ENCODE data around the gene COMP.
"Not testable (repeated sequence)": the region's sequence is repeated elsewhere in the genome, so short reads cannot be mapped to it uniquely, and the experiment has no call there.

The COMP gene

DNA sequence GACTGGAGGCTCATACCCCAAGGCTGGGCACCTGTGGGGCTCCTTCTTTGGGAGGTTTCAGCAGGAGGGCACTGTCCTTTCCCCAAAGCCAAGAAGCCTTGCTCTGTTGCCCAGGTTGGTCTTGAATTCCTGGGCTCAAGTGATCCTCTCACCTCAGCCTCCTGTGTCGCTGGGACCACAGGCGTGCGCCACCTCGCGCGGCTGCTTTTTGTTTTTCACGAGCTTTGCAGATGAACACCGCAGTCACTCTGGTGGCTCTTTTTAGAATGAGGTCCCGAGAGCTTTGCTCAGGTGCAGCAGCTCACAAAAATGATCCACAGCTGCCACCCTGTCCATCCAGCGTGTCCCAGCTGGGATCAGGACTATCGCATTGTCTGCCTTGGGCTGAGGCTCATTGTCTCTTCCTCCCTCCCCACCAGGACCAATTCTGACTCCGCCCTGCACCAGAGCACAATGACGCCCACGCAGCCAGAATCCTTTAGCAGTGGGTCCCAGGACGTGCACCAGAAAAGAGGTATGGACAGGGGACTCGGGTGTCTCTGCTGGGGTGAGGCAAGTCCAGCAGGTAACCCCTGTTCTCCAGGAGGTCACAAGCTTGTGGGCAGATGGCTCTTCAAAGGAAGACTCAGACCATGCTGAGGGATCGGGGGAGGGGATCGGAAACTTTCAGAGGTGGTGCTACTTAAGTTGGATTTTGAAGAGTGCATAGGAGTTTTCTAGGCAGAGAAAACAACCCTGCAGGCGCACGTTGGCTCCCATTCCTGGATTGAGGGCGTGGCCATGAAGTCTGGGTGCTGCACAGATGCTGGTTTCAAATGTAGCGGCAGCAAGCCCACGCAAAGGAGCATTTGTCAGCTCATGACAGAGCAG, 41.5 kb downstream of the COMP start:
- in situ Hi-C loops (cut with MboI; ENCODE audit: low sequenced_read_pairs) = no loop called here

- in situ Hi-C loops (cut with MboI; ENCODE audit: low sequenced_read_pairs) = no loop called here
These were observed 44.4 kb downstream of the COMP start for GRCh38 chr19:18746401-18747325.

- in situ Hi-C loops (cut with MboI; ENCODE audit: low sequenced_read_pairs) = no loop called here
These were observed 45.2 kb downstream of the COMP start for GRCh38 chr19:18745931-18746330.

DNA sequence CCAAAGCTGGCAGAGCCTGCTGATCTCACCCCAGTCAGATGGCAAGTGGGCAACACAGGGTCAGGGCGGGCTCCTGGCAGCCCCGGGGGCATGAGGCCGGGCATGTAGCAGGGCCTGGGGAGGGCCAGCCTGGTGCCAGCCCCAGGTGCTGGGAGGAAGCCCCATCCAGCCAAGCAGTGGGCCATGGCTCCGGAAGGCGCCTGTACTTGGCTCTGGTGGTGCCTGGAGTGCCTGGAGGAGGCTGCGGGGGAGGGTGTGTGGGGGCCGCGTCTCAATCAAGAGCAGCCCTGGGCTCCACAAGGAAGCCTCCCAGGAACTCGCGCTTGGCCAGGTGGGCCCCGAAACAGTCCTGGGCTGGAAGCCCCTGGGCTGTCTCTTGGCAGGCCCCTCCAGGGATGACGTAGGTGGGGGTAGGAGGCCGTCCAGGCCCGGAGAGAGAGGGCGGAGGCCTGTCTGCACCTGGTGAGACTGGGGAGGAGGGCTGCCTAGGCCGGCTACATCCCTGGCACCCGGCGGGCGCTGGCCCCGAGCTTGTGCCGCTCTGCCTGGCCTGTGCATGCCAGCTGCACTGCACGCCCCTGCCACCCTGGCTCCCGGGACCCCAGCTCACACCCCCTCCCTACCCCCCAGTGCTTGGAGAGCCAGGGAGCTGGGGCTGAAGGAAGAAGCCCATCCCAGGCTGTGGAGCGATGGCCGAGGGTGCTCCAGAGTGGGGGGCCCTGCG, 45.9 kb downstream of the COMP start:
- in situ Hi-C loops (cut with MboI; ENCODE audit: low sequenced_read_pairs) = no loop called here

DNA sequence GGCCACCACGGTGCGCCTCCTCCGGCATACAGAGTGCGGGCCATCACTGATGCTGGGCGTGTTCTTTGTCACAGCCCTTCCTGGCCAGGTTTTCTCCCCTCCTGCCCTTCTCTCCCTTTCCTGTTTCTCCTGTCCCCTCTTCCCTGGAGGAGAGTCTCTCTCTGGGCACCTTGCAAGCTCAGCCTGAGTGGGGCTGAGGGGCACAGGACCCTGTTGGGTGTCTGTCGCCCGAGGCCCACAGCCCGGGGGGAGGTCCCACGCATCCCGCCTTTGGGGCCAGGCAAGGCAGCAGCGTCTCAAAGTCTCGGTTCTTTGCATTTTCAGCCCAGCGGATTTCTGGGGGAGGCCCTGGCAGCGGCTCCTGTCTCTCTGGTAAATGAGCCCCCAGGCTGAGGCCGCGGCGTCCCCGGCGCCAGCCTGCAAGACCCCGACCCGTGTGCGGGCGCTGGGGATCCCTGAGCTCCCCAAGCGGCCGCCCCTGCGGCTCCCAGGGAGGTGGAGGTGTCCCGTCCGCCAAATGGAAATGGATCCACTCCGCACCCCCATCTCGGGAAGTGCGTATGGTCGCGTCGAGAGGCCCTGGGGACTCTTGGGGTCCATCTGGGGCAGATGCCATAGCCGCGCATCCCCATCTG, 47.2 kb downstream of the COMP start:
- in situ Hi-C loops (cut with MboI; ENCODE audit: low sequenced_read_pairs) = no loop called here

- in situ Hi-C loops (cut with MboI; ENCODE audit: low sequenced_read_pairs) = no loop called here
These were observed 48.0 kb downstream of the COMP start for GRCh38 chr19:18742838-18743783.

DNA sequence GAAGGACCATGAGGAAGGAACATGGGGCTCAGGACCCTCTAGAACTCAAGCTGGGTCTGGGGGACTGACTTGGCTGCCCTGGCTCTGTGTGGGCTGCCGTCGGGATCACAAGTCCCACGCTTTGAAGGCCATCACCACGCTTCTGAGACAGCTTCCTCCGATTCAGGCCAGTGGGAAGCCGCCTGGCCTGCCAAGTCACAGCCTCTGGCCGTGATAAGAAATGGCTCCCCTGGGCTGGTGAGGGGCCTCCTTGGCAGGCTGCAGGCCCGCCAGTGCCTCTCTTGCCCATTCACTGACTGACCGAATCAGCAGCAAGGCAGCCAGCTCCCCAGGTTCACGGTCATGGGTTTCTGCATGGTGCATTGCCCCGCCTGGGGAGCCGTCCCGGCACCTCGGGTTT, 48.8 kb downstream of the COMP start:
- in situ Hi-C loops (cut with MboI; ENCODE audit: low sequenced_read_pairs) = no loop called here

DNA sequence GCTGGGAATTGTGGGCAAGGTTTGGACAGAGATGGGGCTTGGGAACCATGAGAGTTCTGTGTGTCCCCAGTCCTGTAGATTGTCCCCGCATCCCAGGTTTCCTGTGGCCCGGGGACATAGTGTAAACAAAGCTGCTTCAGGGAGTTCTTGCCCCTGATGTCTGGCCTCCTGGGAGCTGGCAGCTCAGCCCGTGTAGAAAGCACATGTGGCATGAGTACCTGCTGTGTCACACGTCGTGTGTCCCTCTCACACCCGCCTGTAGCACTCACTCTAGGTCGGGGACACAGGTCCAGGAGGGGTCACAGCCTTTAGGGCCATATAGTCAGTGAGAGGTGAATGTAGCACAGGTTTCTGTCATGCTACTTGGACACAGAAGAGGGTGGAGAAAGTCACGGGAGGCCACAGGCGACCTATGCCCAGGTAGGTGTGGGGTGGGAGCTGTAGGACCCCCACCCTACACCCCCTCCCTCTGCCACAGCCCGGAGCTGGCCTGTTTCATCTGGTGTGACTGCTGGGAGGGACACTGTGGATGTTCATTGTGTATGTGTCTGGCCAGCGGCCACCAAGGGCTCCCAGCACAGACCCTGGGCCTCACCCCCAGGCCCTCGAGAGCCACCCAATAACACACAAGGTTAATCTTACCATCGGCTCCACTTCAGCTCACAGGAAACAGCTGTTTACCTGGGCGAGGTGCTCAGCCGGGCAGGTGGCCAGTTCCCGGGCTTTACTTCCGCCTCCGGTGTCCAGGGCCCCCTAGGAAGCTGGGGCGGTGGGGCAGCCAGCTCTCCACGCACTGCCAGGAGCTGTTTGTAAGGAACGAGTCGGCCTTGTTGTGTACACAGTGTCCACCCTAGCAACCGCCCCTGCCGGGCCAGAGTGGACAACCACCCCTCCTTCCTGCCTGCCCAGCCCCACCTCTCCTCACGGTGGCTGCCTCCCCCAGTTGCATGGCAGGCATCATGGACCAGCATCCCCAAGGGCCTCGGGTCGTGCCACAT, 49.7 kb downstream of the COMP start:
- in situ Hi-C loops (cut with MboI; ENCODE audit: low sequenced_read_pairs) = no loop called here

DNA sequence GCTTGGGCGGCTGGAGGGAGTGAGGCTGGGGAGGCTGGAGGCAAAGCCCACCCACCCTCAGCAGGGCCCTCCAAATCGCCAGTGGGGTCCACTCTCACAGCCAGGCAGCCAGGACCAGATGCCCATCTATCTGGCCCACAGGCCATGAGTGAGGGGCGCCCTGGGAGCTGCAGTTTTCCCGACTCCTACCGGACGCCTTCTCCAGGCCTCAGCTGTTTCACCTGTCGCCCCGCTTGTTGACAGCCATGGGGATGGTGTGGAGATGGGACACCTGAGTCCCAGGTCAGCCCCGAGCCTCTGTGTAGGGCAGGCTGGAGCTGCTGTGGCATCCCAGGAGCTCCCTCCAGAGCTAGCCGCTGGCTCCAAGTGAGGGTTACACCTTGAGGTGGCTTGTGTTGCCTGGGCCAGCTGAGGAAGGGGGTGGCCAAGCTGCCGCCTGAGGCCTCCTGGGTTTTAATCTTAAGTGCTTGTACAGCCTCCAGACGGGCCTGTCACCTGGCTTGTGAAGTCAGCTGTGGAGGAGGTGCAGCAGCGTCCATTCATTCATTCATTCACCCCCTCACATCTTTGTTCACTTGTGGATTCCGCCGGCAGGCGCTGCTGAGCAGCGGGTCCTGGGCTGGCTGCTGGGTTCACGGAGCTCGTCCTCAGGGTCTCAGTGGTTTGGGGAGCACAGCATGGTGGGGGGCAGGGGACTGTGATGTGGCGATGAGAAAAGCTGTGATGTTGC, 52.0 kb downstream of the COMP start:
- in situ Hi-C loops (cut with MboI; ENCODE audit: low sequenced_read_pairs) = no loop called here

- in situ Hi-C loops (cut with MboI; ENCODE audit: low sequenced_read_pairs) = no loop called here
These were observed 53.2 kb downstream of the COMP start for GRCh38 chr19:18737954-18738351.

DNA sequence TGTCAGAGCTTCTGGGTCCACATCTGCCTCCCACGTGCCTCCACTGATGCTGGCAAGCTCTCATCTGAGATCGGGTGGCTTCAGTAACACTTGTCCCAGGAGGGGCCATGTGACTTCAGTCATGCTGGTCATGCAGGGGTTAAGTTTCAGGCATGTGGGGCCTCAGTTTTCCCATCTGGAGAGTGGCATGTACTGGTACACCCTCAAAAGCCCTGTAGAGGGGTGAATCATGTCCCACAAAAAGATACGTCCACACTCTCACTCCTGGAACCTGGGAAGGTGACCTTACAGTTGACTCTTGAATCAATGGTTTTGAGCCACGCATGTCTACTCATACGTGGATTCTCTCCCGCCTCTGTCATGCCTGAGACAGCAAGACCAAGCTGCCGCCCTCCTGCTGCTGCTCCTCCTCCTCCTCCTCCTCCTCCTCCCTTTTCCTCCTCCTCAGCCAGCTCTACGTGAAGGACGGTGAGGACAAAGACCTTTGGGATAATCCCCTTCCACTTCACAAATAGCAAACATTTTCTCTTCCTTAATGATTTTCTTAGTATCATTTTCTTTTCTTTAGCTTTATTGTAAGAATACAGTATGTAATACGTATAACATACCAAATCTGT, 53.7 kb downstream of the COMP start:
- in situ Hi-C loops (cut with MboI; ENCODE audit: low sequenced_read_pairs) = no loop called here

DNA sequence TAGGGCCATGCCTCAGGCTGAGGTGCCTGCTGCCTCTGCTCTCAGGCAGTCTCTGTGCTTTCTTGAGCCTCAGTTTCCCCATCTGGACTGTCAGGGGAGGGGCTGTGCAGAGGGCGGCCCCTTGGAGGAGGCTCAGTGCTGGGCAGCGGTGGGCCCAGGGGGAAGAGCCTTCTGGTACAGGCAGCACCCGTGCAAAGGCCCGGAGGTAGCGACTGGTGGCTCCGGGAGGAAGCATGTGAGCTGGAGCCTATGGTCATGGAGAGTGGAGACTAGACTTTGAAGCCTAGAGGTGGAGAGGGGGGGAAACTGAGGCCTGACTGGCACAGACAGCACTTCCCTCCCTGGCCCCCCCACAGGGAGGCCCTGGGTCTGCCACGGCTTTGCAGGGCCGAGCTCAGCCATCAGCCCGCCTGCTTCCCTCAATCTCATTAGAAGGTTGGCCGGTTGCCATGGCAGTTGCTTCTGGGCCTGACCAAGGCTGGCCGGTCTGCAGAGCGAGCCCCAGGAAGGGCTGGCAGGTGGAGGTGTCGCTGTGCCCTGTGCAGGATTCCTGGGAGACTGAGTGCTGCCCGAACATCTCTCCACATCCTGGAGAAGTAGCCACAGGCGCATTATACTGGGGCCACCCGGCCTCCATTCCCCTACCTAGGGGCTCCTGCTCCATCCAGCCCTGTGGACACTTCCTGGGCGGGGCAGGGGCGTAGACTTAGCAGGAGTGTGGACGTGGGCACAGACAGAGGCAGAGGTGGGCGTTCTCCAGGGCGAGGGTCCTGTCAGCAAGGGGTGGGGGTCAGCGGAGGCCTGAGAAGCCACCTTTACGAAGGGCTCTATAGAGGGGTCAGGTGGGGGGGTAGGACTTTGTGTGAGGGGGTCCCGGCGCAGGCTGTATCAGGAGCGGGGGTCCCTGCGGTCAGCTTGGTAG, 54.4 kb downstream of the COMP start:
- in situ Hi-C loops (cut with MboI; ENCODE audit: low sequenced_read_pairs) = no loop called here

DNA sequence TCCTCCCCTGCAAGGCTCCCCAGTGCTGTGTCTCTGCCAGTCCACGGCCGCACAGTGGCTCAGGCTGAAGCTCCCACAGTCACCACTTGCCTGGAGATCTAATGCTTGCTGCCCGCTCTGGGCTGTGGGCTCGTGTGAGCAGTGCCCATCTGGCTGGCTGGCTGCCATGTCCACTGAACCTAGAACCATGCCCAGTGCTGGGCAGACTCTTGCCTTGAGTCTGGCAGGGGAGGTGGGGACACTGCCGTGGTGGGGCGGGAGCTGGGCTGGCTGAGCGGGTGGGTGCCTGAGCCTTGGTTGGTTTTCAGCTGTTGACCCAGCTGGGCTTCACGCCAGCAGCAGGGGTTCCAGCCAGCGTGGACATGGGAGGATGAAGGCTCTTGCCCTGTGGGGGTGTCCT, 55.4 kb downstream of the COMP start:
- in situ Hi-C loops (cut with MboI; ENCODE audit: low sequenced_read_pairs) = no loop called here

- in situ Hi-C loops (cut with MboI; ENCODE audit: low sequenced_read_pairs) = no loop called here
These were observed 55.8 kb downstream of the COMP start for GRCh38 chr19:18735324-18735723.

DNA sequence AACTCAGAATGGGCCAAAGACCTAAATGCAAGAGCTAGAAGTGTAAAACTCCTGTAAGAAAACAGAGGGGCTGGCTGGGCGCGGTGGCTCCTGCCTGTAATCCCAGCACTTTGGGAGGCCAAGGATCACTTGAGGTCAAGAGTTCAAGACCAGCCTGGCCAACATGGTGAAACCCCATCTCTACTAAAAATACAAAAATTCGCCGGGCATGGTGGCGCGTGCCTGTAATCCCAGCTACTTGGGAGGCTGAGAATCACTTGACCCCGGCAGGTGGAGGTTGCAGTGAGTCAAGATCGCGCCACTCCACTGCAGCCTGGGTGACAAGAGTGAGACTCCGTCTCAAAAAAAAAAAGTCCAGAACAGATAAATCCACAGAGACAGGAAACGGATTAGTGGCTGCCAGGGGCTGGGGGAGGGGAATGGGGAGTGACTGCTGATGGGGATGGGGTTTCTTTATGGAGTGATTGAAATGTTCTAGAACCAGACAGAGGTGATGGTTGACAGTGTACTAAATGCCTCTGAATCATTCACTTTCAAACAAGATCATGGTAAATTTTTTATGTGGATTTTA, 57.3 kb downstream of the COMP start:
- in situ Hi-C loops (cut with MboI; ENCODE audit: low sequenced_read_pairs) = not testable (repeated sequence)

- in situ Hi-C loops (cut with MboI; ENCODE audit: low sequenced_read_pairs) = no loop called here
These were observed 57.9 kb downstream of the COMP start for GRCh38 chr19:18733196-18733647.
